ENCODE data around the gene APBA3. TPM values are rescaled to one million over a fixed set of nuclear protein-coding genes. Genes with fewer than 3 reads are reported as not detected.

APBA3 gene
- polyA plus RNA-seq, 1 donor (not counting 4 experiments of a cell fraction or from before 2014, with no cell fraction given): 6.7 TPM

DNA sequence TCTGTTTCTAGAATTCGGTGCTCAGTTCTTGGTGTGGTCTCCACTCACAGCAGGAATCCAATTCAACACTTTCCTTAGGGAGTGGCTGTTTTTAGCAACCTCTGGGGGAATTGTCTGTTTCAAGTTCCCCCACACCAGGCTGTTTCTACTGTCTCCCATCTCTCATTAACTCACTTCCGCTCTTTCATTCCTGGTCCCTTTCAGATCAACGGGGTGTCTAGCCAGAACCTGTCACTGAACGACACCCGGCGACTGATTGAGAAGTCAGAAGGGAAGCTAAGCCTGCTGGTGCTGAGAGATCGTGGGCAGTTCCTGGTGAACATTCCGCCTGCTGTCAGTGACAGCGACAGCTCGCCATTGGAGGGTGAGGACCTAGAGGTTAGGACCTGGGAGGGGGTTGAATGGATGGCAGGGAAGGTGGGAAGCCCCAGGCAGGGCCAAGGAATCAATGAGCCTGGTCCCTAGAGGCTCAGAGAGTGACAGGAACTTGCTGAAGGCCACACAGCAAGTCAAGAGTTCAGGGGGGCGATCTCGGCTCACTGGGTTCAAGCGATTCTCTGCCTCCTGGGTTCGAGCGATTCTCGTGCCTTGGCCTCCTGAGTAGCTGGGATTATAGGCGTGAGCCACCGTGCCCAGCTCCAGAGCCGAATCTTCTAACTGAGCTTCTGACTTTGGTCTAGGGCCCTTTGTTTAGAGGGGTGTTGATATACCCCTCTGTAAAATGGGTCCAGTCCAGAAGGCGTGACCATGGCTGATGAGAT lies 27.8 kb downstream of the APBA3 start:
- Histone ChIP-seq H3K4me2 (ENCODE audit: control insufficient read depth, extremely low read depth, insufficient read depth, low read depth, low read length) (no peak overlapping the region), H3K27ac (ENCODE audit: control insufficient read depth, insufficient read depth, low read length) (no peak overlapping the region), H4K20me1 (ENCODE audit: control insufficient read depth, extremely low read depth, insufficient read depth, low read length) (no peaks in the 10 kb centered on the region), H3K36me3 (ENCODE audit: control insufficient read depth in 2 of 2, extremely low read depth in 1 of 2, insufficient read depth in 2 of 2, low read length in 2 of 2) (no peaks in the 10 kb centered on the region), H3K9me1 (ENCODE audit: control insufficient read depth, extremely low read depth, insufficient read depth, low read length) (no peaks in the 10 kb centered on the region), H3K4me3 (ENCODE audit: control insufficient read depth in 2 of 3, extremely low read depth in 1 of 3, insufficient read depth in 2 of 3, low read depth in 1 of 3, low read length in 3 of 3) (no peak overlapping the region), H3K9me3 (ENCODE audit: control insufficient read depth, low read depth, low read length) (no peaks in the 10 kb centered on the region), H2AFZ (ENCODE audit: control insufficient read depth, low read length) (no peak overlapping the region), H3K4me1 (ENCODE audit: control insufficient read depth, extremely low read depth, insufficient read depth, low read length) (no peaks in the 10 kb centered on the region), H3K79me2 (ENCODE audit: control insufficient read depth, insufficient read depth, low read length) (no peaks in the 10 kb centered on the region), H3K9ac (ENCODE audit: control insufficient read depth, extremely low read depth, insufficient read depth, low read length) (no peak overlapping the region), H3K27me3 (ENCODE audit: control insufficient read depth, extremely low read depth, insufficient read depth, low read length) (peaks cover 3% of the 10 kb centered on the region)
- no peak for DNase-seq (ENCODE audit: low read depth, low spot score)
- no peak for FAIRE-seq
- dilution Hi-C loops (cut with MboI; ENCODE audit: extremely low pct_ligation_motif_present, low sequenced_read_pairs): no loop called here
- TF ChIP-seq, protein P1, sequence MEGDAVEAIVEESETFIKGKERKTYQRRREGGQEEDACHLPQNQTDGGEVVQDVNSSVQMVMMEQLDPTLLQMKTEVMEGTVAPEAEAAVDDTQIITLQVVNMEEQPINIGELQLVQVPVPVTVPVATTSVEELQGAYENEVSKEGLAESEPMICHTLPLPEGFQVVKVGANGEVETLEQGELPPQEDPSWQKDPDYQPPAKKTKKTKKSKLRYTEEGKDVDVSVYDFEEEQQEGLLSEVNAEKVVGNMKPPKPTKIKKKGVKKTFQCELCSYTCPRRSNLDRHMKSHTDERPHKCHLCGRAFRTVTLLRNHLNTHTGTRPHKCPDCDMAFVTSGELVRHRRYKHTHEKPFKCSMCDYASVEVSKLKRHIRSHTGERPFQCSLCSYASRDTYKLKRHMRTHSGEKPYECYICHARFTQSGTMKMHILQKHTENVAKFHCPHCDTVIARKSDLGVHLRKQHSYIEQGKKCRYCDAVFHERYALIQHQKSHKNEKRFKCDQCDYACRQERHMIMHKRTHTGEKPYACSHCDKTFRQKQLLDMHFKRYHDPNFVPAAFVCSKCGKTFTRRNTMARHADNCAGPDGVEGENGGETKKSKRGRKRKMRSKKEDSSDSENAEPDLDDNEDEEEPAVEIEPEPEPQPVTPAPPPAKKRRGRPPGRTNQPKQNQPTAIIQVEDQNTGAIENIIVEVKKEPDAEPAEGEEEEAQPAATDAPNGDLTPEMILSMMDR (optimal IDR thresholded peaks at IDR 0.05 in 1 of 3, IDR thresholded peaks at IDR 0.05 in 1 of 3, conservative IDR thresholded peaks at IDR 0.05 in 1 of 3; ENCODE audit: extremely low read depth in 1 of 3, insufficient read depth in 2 of 3, low read length in 3 of 3): no peak
- TF ChIP-seq EZH2 (IDR thresholded peaks at IDR 0.05; ENCODE audit: low read length): no peak

DNA sequence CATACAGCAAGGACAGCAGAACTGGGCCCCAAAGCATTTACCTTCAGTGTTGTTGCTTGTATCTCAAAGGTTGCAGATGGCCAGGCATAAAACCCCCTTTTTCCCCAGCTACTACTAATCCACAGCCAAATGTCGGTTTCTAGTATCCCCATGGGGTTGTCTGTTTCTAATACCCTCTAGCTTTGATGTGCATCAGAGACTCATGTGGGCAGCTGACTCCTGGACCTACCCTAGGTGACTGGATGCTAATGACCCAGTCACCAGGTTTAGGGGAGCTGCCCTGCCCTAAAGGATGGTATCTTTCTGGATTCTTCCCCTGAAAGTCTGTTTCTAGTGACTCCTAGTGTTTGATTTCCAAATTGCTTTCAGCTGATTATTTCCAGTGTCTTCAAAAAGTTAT lies 29.4 kb downstream of the APBA3 start:
- Histone ChIP-seq H2AFZ (ENCODE audit: control insufficient read depth, low read length) (no peak overlapping the region), H3K9me3 (ENCODE audit: control insufficient read depth, low read depth, low read length) (no peaks in the 10 kb centered on the region), H3K9ac (ENCODE audit: control insufficient read depth, extremely low read depth, insufficient read depth, low read length) (no peak overlapping the region), H3K4me2 (ENCODE audit: control insufficient read depth, extremely low read depth, insufficient read depth, low read depth, low read length) (no peak overlapping the region), H4K20me1 (ENCODE audit: control insufficient read depth, extremely low read depth, insufficient read depth, low read length) (no peaks in the 10 kb centered on the region), H3K4me3 (ENCODE audit: control insufficient read depth in 2 of 3, extremely low read depth in 1 of 3, insufficient read depth in 2 of 3, low read depth in 1 of 3, low read length in 3 of 3) (no peak overlapping the region), H3K79me2 (ENCODE audit: control insufficient read depth, insufficient read depth, low read length) (no peaks in the 10 kb centered on the region), H3K36me3 (ENCODE audit: control insufficient read depth in 2 of 2, extremely low read depth in 1 of 2, insufficient read depth in 2 of 2, low read length in 2 of 2) (no peaks in the 10 kb centered on the region), H3K9me1 (ENCODE audit: control insufficient read depth, extremely low read depth, insufficient read depth, low read length) (no peaks in the 10 kb centered on the region), H3K4me1 (ENCODE audit: control insufficient read depth, extremely low read depth, insufficient read depth, low read length) (no peaks in the 10 kb centered on the region), H3K27me3 (ENCODE audit: control insufficient read depth, extremely low read depth, insufficient read depth, low read length) (peaks cover 3% of the 10 kb centered on the region), H3K27ac (ENCODE audit: control insufficient read depth, insufficient read depth, low read length) (no peak overlapping the region)
- no peak for TF ChIP-seq EZH2 (IDR thresholded peaks at IDR 0.05; ENCODE audit: low read length)
- TF ChIP-seq, protein P1 (optimal IDR thresholded peaks at IDR 0.05 in 1 of 3, IDR thresholded peaks at IDR 0.05 in 1 of 3, conservative IDR thresholded peaks at IDR 0.05 in 1 of 3; ENCODE audit: extremely low read depth in 1 of 3, insufficient read depth in 2 of 3, low read length in 3 of 3): no peak
- FAIRE-seq (no peak), DNase-seq (ENCODE audit: low read depth, low spot score) (no peak)
- dilution Hi-C loops (cut with MboI; ENCODE audit: extremely low pct_ligation_motif_present, low sequenced_read_pairs): no loop called here
